Keratinocyte (primary cell): ENCODE data around the gene CRYGD.

ENCODE experiments used
- CTCF ChIP-seq, 3 experiments: IDR thresholded peaks in 1 of 3; conservative IDR thresholded peaks in 1 of 3; optimal IDR thresholded peaks in 1 of 3; 2 replicates in 2 of 3; 3 replicates in 1 of 3; pipeline versions ENCODE3 to v1.5.1; 2011; ENCODE audit warnings: low read length in 3 of 3, mild to moderate bottlenecking in 3 of 3, moderate library complexity in 2 of 3, control low read depth in 1 of 3, inconsistent platforms in 1 of 3; ENCODE audit not compliant: insufficient read depth in 2 of 3; ENCODE audit errors: extremely low read depth in 1 of 3
- EZH2 ChIP-seq: IDR thresholded peaks from one replicate; pipeline ENCODE4 v1.6.1; 2012; ENCODE audit warnings: inconsistent platforms, mild to moderate bottlenecking, low read length, moderate library complexity

- TF ChIP-seq CTCF (optimal IDR thresholded peaks at IDR 0.05 in 1 of 3, IDR thresholded peaks at IDR 0.05 in 1 of 3, conservative IDR thresholded peaks at IDR 0.05 in 1 of 3; ENCODE audit: extremely low read depth in 1 of 3, insufficient read depth in 2 of 3, low read length in 3 of 3) (no peak), EZH2 (no peak)
Observed at GRCh38 chr2:208130712-208131110, 6.4 kb upstream of the CRYGD start.
